MCF 10A (cell line): Measurements from ENCODE around the gene FAAP100. TPM values are rescaled to one million over a fixed set of nuclear protein-coding genes. Genes with fewer than 3 reads are reported as not detected.

ENCODE experiments used
- BruUV-seq: library from RNA; stranded (reverse); fragments of 400-500 nt; replicated peaks from 2 replicates; lab custom pipeline; 2021; lab: Mats Ljungman, UMichigan
- CTCF ChIA-PET: fragments of 300-600 bp; sonication (Branson Sonifier 250); formaldehyde crosslinking; extraction: SDS; loops from one replicate; lab custom pipeline; 2021; ENCODE audit warnings: antibody characterized with exemption, inconsistent platforms; lab: Yijun Ruan, JAX
- POLR2A ChIA-PET: fragments of 300-600, 350-650 bp; sonication (Branson Sonifier 250); formaldehyde crosslinking; extraction: SDS; loops from one replicate; lab custom pipeline; 2020; ENCODE audit warnings: antibody characterized with exemption, inconsistent platforms; lab: Yijun Ruan, JAX
- DNase-seq: peaks from one replicate; pipeline ENCODE4 v3.0.0-alpha.2; 2018; ENCODE audit not compliant: unreplicated experiment
- H3K27ac Mint-ChIP-seq: one replicate; pipeline ENCODE4 v1.8.0; 2022; ENCODE audit warnings: mild to moderate bottlenecking, low read depth, mixed read lengths; ENCODE audit not compliant: unreplicated experiment
- H3K27me3 Mint-ChIP-seq: one replicate; pipeline ENCODE4 v1.8.0; 2022; ENCODE audit warnings: mixed read lengths; ENCODE audit not compliant: insufficient read depth, unreplicated experiment
- H3K36me3 Mint-ChIP-seq: one replicate; pipeline ENCODE4 v1.8.0; 2022; ENCODE audit warnings: mild to moderate bottlenecking, moderate library complexity, mixed read lengths; ENCODE audit not compliant: insufficient read depth, unreplicated experiment
- H3K4me1 Mint-ChIP-seq: one replicate; pipeline ENCODE4 v1.8.0; 2022; ENCODE audit warnings: mixed read lengths; ENCODE audit not compliant: insufficient read depth, unreplicated experiment
- H3K4me3 Mint-ChIP-seq: one replicate; pipeline ENCODE4 v1.8.0; 2022; ENCODE audit warnings: mild to moderate bottlenecking, moderate library complexity, mixed read lengths; ENCODE audit not compliant: unreplicated experiment
- H3K9me3 Mint-ChIP-seq: one replicate; pipeline ENCODE4 v1.8.0; 2022; ENCODE audit warnings: mixed read lengths; ENCODE audit not compliant: unreplicated experiment
- intact Hi-C: fragments of 100-400 bp; cut with micrococcal nuclease; formaldehyde crosslinking; loops from 2 replicates; pipeline ENCODE4 v1.14.1; 2022
- total RNA-seq: library from RNA; stranded (reverse); gene quantifications from 2 replicates; pipeline ENCODE4 v1.2.3, GENCODE V29; 2022
- TF ChIP-seq, protein P1 (sequence below): fragments of 200-600 bp; IDR thresholded peaks from one replicate; pipeline ENCODE4 v1.8.0; 2022; ENCODE audit warnings: antibody characterized with exemption, mild to moderate bottlenecking; ENCODE audit not compliant: unreplicated experiment

The FAAP100 gene
- total RNA-seq, 1 experiment from 2014 or later, result 32.5 TPM

GRCh38 chr17:81499601-81499970 is 52.6 kb downstream of the FAAP100 start:
- Mint-ChIP-seq H3K9me3 (no peaks in the 10 kb centered on the region), H3K27ac (no peak overlapping the region), H3K36me3 (no peaks in the 10 kb centered on the region), H3K4me1 (peaks cover 6% of the 10 kb centered on the region), H3K4me3 (no peak overlapping the region), H3K27me3 (no peaks in the 10 kb centered on the region)
- intact Hi-C loops, result no loop called here
- POLR2A ChIA-PET, result interaction anchor here (1.6 kb wide), 1 partner anchor 9 kb away, joined by 6 read pairs; no protein-coding TSS in a partner anchor
- DNase-seq, result no peak
- CTCF ChIA-PET, result interaction anchor here (0.5 to 0.9 kb wide), 2 partner anchors 15 to 96 kb away, joined by 3 read pairs; no protein-coding TSS in a partner anchor
- no TSS peak for BruUV-seq
- TF ChIP-seq, protein P1, sequence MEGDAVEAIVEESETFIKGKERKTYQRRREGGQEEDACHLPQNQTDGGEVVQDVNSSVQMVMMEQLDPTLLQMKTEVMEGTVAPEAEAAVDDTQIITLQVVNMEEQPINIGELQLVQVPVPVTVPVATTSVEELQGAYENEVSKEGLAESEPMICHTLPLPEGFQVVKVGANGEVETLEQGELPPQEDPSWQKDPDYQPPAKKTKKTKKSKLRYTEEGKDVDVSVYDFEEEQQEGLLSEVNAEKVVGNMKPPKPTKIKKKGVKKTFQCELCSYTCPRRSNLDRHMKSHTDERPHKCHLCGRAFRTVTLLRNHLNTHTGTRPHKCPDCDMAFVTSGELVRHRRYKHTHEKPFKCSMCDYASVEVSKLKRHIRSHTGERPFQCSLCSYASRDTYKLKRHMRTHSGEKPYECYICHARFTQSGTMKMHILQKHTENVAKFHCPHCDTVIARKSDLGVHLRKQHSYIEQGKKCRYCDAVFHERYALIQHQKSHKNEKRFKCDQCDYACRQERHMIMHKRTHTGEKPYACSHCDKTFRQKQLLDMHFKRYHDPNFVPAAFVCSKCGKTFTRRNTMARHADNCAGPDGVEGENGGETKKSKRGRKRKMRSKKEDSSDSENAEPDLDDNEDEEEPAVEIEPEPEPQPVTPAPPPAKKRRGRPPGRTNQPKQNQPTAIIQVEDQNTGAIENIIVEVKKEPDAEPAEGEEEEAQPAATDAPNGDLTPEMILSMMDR, result no peak

DNA sequence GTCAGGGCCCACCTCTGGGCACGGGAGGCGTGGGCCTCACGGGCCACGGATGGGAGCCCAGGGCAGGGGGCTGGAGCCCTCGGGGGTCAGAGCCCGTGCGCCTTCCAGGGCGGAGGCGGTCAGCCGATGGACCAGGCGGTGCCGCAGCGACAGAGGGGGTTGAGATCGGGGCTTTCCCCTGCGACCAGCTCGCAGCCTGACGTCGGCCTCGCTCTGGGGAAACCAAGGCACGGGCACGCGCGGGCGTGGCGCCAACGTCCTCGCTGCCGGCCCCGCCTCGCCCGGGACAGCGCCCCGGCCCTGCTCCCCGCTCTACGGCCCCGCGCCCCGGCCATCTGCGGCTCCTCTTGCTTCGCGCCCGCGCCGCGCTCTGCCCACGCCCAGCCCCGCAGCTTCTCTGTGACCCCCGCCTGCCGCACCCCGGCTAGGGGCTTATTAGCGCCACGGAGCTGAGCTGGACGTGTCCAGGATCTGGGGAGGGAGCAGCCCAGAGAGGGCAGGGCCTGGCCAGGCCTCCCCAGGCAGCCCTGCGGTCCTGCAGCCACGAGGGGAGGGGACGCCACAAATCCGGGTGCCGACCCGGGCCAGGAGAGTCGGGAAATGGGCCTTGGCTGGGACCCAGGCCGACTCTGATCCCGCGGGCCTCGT is 53.1 kb downstream of the FAAP100 start:
- ChIA-PET POLR2A (interaction anchor here (0.6 to 1.6 kb wide), 2 partner anchors 10 to 38 kb away, joined by 3 to 6 read pairs; no protein-coding TSS in a partner anchor), CTCF (interaction anchor here (0.5 to 0.6 kb wide), 3 partner anchors 9 to 102 kb away, joined by 3 read pairs; no protein-coding TSS in a partner anchor)

GRCh38 chr17:81494626-81495377 is 57.4 kb downstream of the FAAP100 start:
- ChIA-PET POLR2A (no interaction called here), CTCF (interaction anchor here (0.6 to 1.0 kb wide), 2 partner anchors 99 to 241 kb away, joined by 5 read pairs; no protein-coding TSS in a partner anchor)
- H3K27ac Mint-ChIP-seq, result no peak overlapping the region
- intact Hi-C loops, result no loop called here
- no TSS peak for BruUV-seq
- peaks cover 2% of the 10 kb centered on the region for H3K4me1 Mint-ChIP-seq
- no peak overlapping the region for H3K4me3 Mint-ChIP-seq
- DNase-seq, result no peak
- H3K27me3 Mint-ChIP-seq, result peaks cover 16% of the 10 kb centered on the region
- H3K9me3 Mint-ChIP-seq, result no peaks in the 10 kb centered on the region
- H3K36me3 Mint-ChIP-seq, result no peaks in the 10 kb centered on the region
- TF ChIP-seq, protein P1, result no peak

More for the DNA sequence above, 53.1 kb downstream of the FAAP100 start:
- Mint-ChIP-seq H3K4me3 (no peak overlapping the region), H3K9me3 (no peaks in the 10 kb centered on the region), H3K4me1 (peaks cover 6% of the 10 kb centered on the region), H3K36me3 (no peaks in the 10 kb centered on the region), H3K27ac (no peak overlapping the region), H3K27me3 (no peaks in the 10 kb centered on the region)
- DNase-seq, result no peak
- TF ChIP-seq, protein P1, result no peak
- intact Hi-C loops, result no loop called here
- no TSS peak for BruUV-seq
